ENCODE results near the gene LRRC73.
"Not testable (repeated sequence)": the region's sequence is repeated elsewhere in the genome, so short reads cannot be mapped to it uniquely, and the experiment has no call there.

The LRRC73 gene

DNA sequence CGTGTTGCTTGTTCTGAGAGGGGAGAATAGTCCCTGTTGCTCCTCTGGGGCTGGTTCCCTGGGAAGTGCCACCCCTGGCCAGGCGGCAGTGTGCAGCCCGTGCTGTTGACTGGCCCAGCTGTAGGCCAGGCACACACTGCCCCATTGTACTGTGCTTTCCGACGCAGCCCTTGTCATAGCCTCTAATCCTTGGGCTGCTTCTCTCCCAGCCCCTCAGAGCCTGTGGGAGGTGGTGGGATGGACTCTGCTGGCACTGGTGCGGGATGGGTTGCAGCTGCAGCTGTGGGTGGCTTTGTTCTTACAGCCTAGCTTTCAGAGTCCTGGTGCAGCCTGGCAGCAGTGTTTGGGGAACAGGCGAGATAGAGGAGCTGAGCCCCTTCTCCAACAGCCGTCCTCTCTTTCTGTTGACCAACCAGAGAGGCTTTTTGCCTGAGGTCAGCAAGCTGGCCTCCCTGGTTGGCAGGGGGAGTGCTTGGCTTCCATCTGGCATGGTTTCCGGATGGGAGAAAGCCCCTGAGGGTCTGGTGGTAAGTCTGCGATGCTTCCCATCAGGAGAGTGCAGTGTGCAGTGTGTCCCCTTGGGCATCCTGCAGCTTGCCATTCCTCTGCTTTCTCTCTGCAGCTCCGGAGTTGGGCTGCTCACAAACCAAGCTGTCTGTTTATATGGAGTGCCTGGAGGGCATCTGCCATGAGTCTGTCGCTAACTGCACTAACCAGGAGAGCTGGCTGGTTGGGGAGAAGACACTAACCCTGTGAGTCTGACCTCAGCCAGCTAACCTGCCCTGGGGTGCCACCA is 20.7 kb downstream of the LRRC73 start:
- no peaks in the 10 kb centered on the region for H3K9me3 Mint-ChIP-seq
- no peaks in the 10 kb centered on the region for H3K36me3 Mint-ChIP-seq
- H3K27ac Mint-ChIP-seq, result no peak overlapping the region
- H3K27me3 Mint-ChIP-seq, result no peaks in the 10 kb centered on the region
- H3K4me3 Mint-ChIP-seq, result no peak overlapping the region
- peaks cover 30% of the 10 kb centered on the region for H3K4me1 Mint-ChIP-seq

DNA sequence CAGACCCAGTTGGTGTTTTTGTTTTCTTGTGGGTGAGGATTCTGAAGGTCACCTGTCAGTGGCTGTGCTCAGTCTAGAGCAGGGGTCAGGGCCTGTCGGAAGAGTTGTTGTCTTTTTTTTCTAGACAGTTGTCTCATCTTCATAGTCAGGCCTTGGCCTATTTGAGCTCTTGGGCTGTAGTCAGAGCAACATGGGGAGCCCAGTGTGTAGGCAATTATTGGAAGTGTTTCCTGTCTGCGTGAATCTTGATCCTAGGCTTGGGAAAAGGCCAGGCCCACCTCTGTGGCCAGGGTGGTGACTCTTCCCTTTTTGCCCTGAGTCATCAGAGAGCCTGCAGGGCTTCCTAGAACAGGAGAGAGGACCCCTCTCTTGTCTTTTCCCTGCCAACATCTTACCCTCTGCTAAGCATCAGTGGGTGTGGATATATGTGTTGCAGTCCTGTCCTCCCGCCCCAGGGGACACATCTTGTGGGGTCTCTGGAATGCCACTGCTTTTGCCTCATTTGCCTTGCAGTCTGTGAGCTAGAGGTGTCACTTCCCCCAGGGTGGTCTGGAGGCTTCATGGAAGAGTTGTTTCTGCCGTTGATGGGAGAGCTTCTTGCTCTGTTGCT is 21.4 kb downstream of the LRRC73 start:
- no peaks in the 10 kb centered on the region for H3K36me3 Mint-ChIP-seq
- no peaks in the 10 kb centered on the region for H3K9me3 Mint-ChIP-seq
- H3K4me1 Mint-ChIP-seq, result peaks cover 23% of the 10 kb centered on the region
- no peaks in the 10 kb centered on the region for H3K27me3 Mint-ChIP-seq
- no peak overlapping the region for H3K27ac Mint-ChIP-seq
- H3K4me3 Mint-ChIP-seq, result no peak overlapping the region

DNA sequence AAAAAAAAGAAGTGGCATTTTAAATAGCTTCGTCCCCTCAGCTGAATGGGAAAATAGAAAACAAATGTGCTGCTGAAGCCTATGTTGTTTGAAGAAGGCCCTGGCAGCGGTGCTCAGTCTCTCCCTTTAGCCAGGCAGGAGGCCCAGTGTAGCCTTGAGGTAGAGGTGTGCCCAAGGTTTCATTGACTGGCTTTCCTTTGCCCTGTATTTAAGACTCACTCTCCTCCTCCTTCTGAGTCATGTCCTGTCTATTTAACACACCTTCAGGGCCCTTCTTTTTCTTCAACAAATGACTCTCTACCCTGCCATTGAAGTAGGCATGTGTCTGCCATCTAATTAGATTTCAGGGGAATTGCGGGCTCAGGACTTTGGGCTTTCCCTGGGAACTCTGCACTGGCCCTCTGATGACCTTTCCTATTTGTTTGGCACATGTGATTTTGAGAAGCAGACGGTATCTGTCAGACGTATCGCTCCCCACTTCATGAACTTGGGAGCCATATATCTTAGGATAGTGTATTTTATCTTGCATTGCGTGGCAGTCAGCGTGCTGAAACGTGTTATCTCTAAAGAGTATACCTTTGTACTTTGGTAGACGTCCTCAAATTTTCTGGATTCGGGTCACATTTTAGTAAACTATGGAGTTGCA is 28.4 kb downstream of the LRRC73 start:
- Mint-ChIP-seq H3K4me3 (no peak overlapping the region), H3K27ac (no peak overlapping the region), H3K4me1 (peaks cover 55% of the 10 kb centered on the region), H3K9me3 (no peaks in the 10 kb centered on the region), H3K36me3 (no peaks in the 10 kb centered on the region), H3K27me3 (no peaks in the 10 kb centered on the region)

DNA sequence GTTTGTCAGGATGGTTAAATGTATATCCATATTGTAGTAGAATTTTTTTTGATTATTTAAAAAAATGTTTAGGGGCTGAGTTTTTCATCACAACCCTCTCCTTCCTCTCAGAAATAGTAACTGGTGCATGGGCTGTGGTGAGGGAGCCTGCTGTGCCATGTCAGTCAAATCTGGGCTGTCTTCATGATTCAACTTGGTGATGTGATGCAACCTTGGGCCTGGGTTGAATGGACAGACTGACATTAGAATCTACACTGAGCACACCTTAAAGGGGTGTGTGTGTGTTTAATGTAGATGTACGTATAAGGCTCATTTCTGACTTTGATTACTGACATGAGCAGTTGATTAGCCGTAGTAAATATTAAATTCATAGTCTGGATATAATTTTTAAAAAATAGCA is 29.1 kb downstream of the LRRC73 start:
- Mint-ChIP-seq H3K9me3 (no peaks in the 10 kb centered on the region), H3K36me3 (no peaks in the 10 kb centered on the region), H3K27ac (no peak overlapping the region), H3K4me1 (peaks cover 59% of the 10 kb centered on the region), H3K4me3 (no peak overlapping the region), H3K27me3 (no peaks in the 10 kb centered on the region)

DNA sequence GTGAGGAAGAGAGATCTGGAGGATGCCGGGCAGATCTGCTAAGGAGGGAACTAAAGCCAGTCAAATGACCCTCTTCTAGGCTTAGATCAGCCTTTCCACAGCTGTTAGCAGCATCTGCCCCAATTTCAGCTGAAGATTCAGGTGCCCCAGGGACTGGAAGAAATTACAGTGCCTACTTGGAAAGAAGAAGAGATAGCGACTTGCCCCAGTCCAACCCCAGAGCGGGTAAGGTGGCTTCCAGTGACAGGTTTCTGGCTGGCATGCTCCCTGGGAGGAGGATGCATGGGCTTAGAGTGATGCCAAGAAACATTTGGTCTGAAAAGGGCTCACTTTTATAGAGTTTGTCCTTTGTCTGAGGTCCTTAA is 32.2 kb downstream of the LRRC73 start:
- H3K27me3 Mint-ChIP-seq, result no peaks in the 10 kb centered on the region
- peaks cover 53% of the 10 kb centered on the region for H3K4me1 Mint-ChIP-seq
- H3K9me3 Mint-ChIP-seq, result no peaks in the 10 kb centered on the region
- H3K27ac Mint-ChIP-seq, result peak overlapping the region; percentile 88
- H3K4me3 Mint-ChIP-seq, result peak overlapping the region; percentile 94
- no peaks in the 10 kb centered on the region for H3K36me3 Mint-ChIP-seq

DNA sequence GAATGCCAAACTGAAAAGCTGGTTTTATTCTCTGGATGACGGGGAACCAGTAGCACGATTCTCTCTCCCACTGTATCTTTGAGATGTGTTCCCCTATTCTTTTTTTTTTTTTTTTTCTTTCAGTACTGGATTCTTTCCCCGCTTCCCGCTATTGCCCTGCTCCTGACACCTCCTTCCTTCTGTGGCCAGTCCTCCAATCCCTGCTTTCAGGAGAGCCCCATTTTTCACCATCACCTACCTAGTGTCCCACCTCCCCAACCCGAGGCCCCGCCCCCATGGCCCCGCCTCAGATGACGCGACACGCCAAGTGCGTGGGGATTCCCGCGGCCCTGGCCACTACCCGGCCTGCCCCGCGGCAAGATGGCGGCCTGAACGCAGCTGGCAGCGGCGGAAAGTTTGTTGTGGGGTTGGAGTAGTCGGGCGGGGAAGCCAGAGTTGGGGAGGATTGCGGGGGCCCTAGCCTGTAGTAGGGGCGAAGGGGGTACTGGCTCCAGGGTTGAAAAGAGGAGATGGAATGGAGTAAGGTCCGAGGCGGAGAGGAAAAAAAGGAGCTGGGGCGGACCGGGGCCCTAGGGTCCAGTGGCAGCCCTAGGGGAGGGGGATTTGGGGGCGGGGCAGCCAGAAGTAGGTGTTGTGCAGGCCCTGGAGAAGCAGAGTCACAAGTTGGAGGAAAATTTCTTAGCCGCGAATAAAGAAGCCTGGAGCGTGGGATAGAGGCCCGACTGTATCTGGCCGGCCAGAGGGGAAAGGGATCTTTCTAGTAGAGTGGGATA is 32.7 kb downstream of the LRRC73 start, which contains the start of gene TJAP1:
TJAP1 (plus strand) TSS at position 336 of the 773 bp plus-strand sequence. CDS start 21,432 bp downstream, outside the sequence.
- Mint-ChIP-seq H3K4me3 (peak within 1 kb of the TSS; percentile 94), H3K27ac (peak within 1 kb of the TSS; percentile 88), H3K27me3 (no peaks in the 10 kb centered on the region), H3K9me3 (no peaks in the 10 kb centered on the region), H3K4me1 (peaks cover 51% of the 10 kb centered on the region), H3K36me3 (no peaks in the 10 kb centered on the region)

DNA sequence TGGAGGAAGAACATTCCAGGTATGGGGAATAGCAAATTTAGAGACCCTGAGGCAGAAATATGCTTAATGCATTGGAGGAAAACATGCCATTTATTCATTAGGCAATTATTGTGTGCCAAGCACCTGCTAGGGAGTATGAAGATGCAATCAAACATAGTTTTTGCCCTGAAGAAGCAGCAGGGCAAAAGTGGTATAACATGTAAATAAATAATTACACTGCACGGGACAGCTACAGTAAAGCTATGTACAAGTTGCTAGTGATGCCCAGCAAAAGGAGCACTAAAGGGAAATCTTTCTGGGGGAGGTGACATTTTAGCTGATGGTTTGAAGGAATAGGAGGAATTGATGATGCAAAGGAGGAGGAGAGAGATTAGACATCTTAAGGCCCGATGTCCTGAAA is 33.4 kb downstream of the LRRC73 start:
- no peaks in the 10 kb centered on the region for H3K27me3 Mint-ChIP-seq
- peak overlapping the region; percentile 94 for H3K4me3 Mint-ChIP-seq
- H3K4me1 Mint-ChIP-seq, result peaks cover 44% of the 10 kb centered on the region
- peak overlapping the region; percentile 88 for H3K27ac Mint-ChIP-seq
- no peaks in the 10 kb centered on the region for H3K36me3 Mint-ChIP-seq
- H3K9me3 Mint-ChIP-seq, result no peaks in the 10 kb centered on the region

DNA sequence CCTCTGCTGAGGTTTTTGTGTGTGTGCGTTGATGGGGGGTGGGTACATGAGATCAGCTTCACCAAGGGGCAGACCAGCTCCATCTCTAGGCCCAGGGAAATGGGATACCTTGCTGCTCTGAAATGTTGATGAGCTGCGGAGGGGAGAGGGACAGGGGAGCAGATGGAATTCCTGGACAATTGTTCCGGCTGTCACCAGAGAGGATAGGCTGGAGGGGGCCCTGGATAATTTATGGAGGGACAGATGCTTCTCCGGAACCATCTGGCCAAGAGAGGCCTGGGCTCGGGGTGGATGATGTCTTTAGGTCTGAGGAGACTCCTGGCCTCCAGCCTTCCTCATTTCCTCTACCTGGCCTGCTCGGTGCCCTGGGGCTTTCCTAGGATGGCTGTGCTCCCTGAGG is 34.6 kb downstream of the LRRC73 start:
- H3K27ac Mint-ChIP-seq, result no peak overlapping the region
- H3K36me3 Mint-ChIP-seq, result no peaks in the 10 kb centered on the region
- peaks cover 35% of the 10 kb centered on the region for H3K4me1 Mint-ChIP-seq

DNA sequence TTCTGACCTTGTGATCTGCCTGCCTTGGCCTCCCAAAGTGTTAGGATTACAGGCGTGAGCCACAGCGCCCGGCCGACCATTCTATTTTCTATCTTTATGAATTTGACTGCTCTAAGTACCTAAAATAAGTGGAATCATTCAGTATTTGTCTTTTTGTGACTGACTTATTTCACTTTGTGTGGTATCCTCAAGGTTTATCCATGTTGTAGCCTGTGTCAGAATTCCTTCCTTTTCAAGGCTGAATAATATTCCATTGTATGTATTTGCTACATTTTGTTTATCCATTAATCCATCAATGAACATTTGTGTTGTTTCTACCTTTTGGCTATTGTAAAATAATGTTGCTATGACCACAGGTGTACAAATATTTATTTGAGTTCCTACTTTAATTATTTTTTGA is 37.6 kb downstream of the LRRC73 start:
- Mint-ChIP-seq H3K9me3 (no peaks in the 10 kb centered on the region), H3K4me3 (no peak overlapping the region), H3K4me1 (peaks cover 11% of the 10 kb centered on the region), H3K27ac (no peak overlapping the region), H3K27me3 (peaks cover 5% of the 10 kb centered on the region), H3K36me3 (no peaks in the 10 kb centered on the region)

More for the DNA sequence above, 34.6 kb downstream of the LRRC73 start:
- H3K9me3 Mint-ChIP-seq, result no peaks in the 10 kb centered on the region
- no peaks in the 10 kb centered on the region for H3K27me3 Mint-ChIP-seq
- no peak overlapping the region for H3K4me3 Mint-ChIP-seq

DNA sequence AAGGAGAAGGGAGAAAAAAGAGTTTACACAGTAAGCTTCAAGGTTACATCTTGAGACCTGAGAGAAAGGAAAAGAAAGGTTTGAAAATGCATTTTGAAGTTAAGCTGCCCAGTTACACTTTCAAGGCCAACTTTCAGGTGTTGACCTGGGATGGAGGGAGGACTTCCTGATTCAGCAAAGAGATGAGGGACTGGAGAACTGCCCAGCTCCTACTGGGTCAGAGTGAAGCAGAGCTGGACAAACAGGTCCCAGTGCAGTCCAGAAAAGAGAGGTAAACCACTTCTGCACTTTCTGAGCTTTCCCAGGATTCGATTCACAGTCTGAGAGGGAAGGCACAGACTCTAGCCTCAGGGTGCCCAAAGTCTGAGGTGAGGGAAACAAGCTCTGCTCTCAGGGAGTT is 38.7 kb downstream of the LRRC73 start:
- Mint-ChIP-seq H3K36me3 (no peaks in the 10 kb centered on the region), H3K27ac (peak overlapping the region; percentile 6), H3K9me3 (no peaks in the 10 kb centered on the region), H3K4me3 (no peak overlapping the region), H3K4me1 (peaks cover under 1% of the 10 kb centered on the region), H3K27me3 (peaks cover 5% of the 10 kb centered on the region)

DNA sequence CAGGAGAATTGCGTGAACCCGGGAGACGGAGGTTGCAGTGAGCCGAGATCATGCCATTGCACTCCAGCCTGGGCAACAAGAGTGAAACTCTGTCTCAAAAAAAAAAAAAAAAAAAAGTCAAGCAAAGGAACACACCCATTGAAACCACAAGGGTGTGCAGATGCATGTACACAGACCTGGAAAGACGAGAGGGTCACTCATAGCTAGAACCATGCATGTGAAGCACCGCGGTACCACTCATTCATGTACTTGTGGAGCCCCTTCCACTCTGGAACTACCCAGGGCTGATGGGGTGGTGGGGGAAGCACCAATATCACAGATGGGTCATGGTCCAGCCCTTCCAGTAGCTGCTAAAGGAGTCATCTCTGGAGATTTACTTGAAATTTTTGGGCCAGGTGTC is 40.2 kb downstream of the LRRC73 start:
- peaks cover 5% of the 10 kb centered on the region for H3K27me3 Mint-ChIP-seq
- H3K4me3 Mint-ChIP-seq, result no peak overlapping the region
- no peaks in the 10 kb centered on the region for H3K9me3 Mint-ChIP-seq
- no peak overlapping the region for H3K27ac Mint-ChIP-seq
- no peaks in the 10 kb centered on the region for H3K36me3 Mint-ChIP-seq
- no peaks in the 10 kb centered on the region for H3K4me1 Mint-ChIP-seq

DNA sequence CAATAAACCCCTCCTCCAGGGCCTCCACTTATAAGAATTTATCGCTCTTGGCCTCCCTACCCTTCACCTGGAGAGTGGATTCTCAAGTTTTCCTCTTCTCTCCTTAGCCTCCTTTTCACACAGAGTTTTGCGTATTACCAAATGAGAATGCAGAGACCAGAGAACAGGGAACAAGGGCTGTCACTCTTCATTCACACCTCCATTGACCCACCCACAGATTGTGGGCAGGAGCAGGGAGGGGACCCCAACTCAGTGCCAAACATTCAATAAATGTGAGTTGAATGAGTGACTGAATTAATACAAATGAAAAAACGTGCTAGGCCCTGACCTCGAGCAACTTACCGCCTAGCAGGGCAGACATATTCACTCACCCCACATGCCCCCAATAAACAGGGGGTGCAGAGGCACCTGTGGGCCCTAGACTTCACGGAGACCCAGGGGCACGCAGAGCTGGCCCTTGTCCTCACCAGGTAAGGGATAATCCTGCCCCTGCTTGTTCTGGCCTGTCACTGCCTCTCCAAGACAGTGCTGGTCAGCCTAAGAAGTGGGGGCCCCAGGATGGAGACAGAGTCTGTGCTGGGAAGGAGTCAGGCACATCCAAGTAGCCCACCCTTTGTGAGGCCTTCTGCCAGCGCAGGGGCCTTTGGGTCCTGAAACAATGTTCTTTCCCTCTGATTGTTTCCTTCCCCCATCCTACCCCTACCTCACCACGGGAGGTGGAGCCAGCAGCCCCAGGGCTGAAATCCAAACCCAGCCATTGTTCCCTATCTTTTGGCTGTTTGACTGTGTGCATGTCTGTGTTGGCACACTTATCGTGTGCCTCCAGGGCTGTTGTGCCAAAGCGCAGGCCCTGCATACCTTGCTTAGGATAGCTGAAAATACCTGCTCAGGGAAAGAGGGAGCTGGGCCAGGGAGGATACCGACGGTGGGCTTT is 41.1 kb downstream of the LRRC73 start:
- Mint-ChIP-seq H3K27ac (no peak overlapping the region), H3K4me1 (no peaks in the 10 kb centered on the region), H3K4me3 (no peak overlapping the region), H3K36me3 (no peaks in the 10 kb centered on the region), H3K27me3 (peaks cover 5% of the 10 kb centered on the region), H3K9me3 (no peaks in the 10 kb centered on the region)

DNA sequence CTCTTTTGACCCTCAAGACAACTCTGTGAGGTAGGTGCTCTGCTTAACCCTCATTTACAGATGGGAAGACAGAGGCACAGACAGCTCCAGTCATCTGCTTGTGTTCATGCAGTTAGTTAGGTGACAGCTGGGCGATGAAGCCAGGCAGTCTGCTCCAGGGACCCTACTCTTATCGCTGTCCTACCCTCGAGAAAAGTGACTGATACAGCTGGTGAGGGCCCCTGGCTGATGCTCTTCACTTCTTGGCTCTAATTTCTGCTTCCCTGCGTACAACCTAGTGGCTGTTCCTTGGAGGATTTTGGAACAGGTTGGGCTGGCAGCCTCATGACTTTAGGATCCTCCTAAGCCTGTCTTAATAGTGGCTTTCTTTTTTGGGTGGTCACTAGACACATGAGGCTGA is 41.9 kb downstream of the LRRC73 start:
- Mint-ChIP-seq H3K9me3 (no peaks in the 10 kb centered on the region), H3K4me3 (no peak overlapping the region), H3K36me3 (no peaks in the 10 kb centered on the region), H3K27me3 (peaks cover 5% of the 10 kb centered on the region), H3K27ac (no peak overlapping the region), H3K4me1 (no peaks in the 10 kb centered on the region)

DNA sequence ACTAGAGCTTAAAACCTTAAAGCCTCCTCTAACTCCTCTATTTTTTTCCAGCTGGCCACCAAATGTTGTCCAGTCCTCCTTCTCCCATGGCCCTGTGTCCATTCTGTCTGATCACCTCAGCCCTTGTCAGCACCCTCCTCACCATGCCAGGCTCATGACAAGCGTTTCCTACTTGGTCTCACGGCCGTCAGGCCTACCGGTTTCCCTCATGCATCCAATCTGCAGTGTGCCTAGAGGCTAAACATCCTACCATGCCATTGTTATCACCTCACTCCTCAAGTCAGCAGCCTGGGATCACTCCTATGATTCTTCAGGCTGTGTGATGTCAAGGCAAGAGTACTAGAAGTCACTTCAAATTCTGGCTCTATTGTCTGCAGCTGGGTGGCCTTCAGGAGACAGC is 42.4 kb downstream of the LRRC73 start:
- no peak overlapping the region for H3K27ac Mint-ChIP-seq
- no peak overlapping the region for H3K4me3 Mint-ChIP-seq
- no peaks in the 10 kb centered on the region for H3K4me1 Mint-ChIP-seq
- no peaks in the 10 kb centered on the region for H3K36me3 Mint-ChIP-seq
- H3K9me3 Mint-ChIP-seq, result no peaks in the 10 kb centered on the region
- peaks cover 5% of the 10 kb centered on the region for H3K27me3 Mint-ChIP-seq

DNA sequence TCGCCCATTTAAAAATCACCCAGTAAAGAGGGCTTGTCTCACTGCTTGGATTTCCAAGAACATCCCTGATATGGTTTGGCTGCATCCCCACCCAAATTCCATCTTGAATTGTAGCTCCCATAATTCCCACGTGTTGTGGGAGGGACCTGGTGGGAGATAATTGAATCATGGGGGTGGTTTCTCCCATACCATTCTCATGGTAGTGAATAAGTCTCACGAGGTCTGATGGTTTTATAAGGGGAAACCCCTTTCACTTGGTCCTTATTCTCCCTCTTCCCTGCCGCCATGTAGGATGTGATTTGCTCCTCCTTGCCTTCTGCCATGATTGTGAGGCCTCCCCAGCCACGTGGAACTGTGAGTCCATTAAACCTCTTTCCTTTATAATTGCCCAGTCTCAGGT is 42.9 kb downstream of the LRRC73 start:
- H3K4me3 Mint-ChIP-seq, H3K27me3 Mint-ChIP-seq, H3K4me1 Mint-ChIP-seq, H3K27ac Mint-ChIP-seq, H3K9me3 Mint-ChIP-seq, H3K36me3 Mint-ChIP-seq: not testable (repeated sequence)

Measured in activated naive CD4-positive, alpha-beta T cell treated with anti-CD3 and anti-CD28 coated beads, Interleukin-2, amount 50 U/mL, for 24 hours (primary cell).